Ovary (tissue), 9 donors: ENCODE measurements around the gene MDM2. TPM values are rescaled to one million over a fixed set of nuclear protein-coding genes. Genes with fewer than 3 reads are reported as not detected.

Source experiments
- DNase-seq, 5 donors: peaks; one replicate each; pipeline ENCODE4 v3.0.0-alpha.2; 2019 to 2020
- H3K27ac ChIP-seq, 2 donors: fragments of 200-600 bp; one replicate each; pipeline versions ENCODE4 v1.5.1 to v1.8.0; 2019 to 2022
- H3K27me3 ChIP-seq: fragments of 200-600 bp; one replicate; pipeline ENCODE4 v1.8.0; 2022
- H3K36me3 ChIP-seq: fragments of 200-600 bp; sonication (generic); one replicate; pipeline ENCODE4 v1.5.1; 2019
- H3K4me1 ChIP-seq: one replicate; pipeline ENCODE4 v1.8.1; 2013; ENCODE audit warnings: mild to moderate bottlenecking, moderate library complexity; ENCODE audit not compliant: insufficient read depth
- H3K4me3 ChIP-seq: fragments of 200-600 bp; sonication (generic); one replicate; pipeline ENCODE4 v1.5.1; 2017
- H3K9me3 ChIP-seq, 2 donors: fragments of 200-600 bp in 1 of 2; sonication (generic) in 1 of 2; one replicate each; pipeline versions ENCODE4 v1.5.1 to v1.8.1; 2013 to 2019; ENCODE audit warnings: mild to moderate bottlenecking in 1 of 2, moderate library complexity in 1 of 2
- EP300 ChIP-seq: sonication (generic); formaldehyde crosslinking; IDR thresholded peaks from one replicate; pipeline ENCODE4 v1.6.1; 2017; ENCODE audit warnings: antibody characterized with exemption
- POLR2A ChIP-seq: fragments of 450-650 bp; IDR thresholded peaks from one replicate; pipeline ENCODE4 v1.6.1; 2017; ENCODE audit warnings: antibody characterized with exemption, mild to moderate bottlenecking, moderate library complexity
- WGBS, 3 donors: extraction: QIAGEN DNeasy Blood & Tissue Kit in 1 of 3; methylation state at CpG; one replicate each; pipeline versions ENCODE4 v1.1.5 to v1.1.7; 2013 to 2017; 5-methylcytosine and 5-hydroxymethylcytosine counted together
- intact Hi-C, 4 donors: fragments of 100-400 bp; cut with DNase I; formaldehyde crosslinking; loops; one replicate each; pipeline versions ENCODE4 v1.11.0 to v1.15.1; 2022 to 2023
- polyA plus RNA-seq, 2 donors: library from polyadenylated mRNA; stranded (reverse); fragments of 200-250 nt in 1 of 2; fragments of 350-450 nt in 1 of 2; fragmentation: Illumina TruSeq in 1 of 2; extraction: RNeasy Lipid Tissue Mini Kit (QIAGEN cat#74804) in 1 of 2; gene quantifications; one replicate each; pipeline ENCODE4 v1.2.3, GENCODE V29; 2013 to 2014
- total RNA-seq, 7 donors: library from RNA; depleted of rRNA in 2 of 7; stranded (reverse); fragments of >200 nt in 2 of 7; fragmentation: NEBNext Ultra II Directional in 3 of 7; extraction: Animal tissue kit (Norgen Biotek cat#: 25700) in 3 of 7; gene quantifications; one replicate each; pipeline versions ENCODE4 v1.1.0 to v1.2.4, GENCODE V29; 2016 to 2023
- TF ChIP-seq, protein P1 (sequence below), 3 donors: fragments of 450-650 bp in 2 of 3; fragments of 200-600 bp in 1 of 3; IDR thresholded peaks; one replicate each; pipeline versions ENCODE4 v1.5.1 to v1.8.0; 2016 to 2022; ENCODE audit warnings: antibody characterized with exemption in 3 of 3, mild to moderate bottlenecking in 1 of 3
- donor health status: DM: no; HTN: no; CAD: no; lungs with moderate emphysema.
- donor health status: DM: no; HTN: no; CAD: no.
- donor health status: Bipolar disorder and iron deficiency.
- donor health status: DM: yes; HTN: yes; CAD: no.
- donor health status: DM: no; HTN: no; CAD: no.
- donor health status: DM: yes; HTN: yes; CAD: no.

The MDM2 gene
- total and polyA plus RNA-seq, 9 donors = 14.1 to 101 (median 68.4) TPM

GRCh38 chr12:68831751-68832503 lies 23.9 kb downstream of the MDM2 start:
- H3K36me3 ChIP-seq = no peaks in the 10 kb centered on the region
- no peak overlapping the region for H3K4me3 ChIP-seq
- TF ChIP-seq EP300 (no peak), POLR2A (no peak)
- TF ChIP-seq, protein P1, sequence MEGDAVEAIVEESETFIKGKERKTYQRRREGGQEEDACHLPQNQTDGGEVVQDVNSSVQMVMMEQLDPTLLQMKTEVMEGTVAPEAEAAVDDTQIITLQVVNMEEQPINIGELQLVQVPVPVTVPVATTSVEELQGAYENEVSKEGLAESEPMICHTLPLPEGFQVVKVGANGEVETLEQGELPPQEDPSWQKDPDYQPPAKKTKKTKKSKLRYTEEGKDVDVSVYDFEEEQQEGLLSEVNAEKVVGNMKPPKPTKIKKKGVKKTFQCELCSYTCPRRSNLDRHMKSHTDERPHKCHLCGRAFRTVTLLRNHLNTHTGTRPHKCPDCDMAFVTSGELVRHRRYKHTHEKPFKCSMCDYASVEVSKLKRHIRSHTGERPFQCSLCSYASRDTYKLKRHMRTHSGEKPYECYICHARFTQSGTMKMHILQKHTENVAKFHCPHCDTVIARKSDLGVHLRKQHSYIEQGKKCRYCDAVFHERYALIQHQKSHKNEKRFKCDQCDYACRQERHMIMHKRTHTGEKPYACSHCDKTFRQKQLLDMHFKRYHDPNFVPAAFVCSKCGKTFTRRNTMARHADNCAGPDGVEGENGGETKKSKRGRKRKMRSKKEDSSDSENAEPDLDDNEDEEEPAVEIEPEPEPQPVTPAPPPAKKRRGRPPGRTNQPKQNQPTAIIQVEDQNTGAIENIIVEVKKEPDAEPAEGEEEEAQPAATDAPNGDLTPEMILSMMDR (IDR thresholded peaks at IDR 0.05) = no peak
- H3K4me1 ChIP-seq = no peaks in the 10 kb centered on the region
- WGBS, 3 donors = 92 to 93% (median 93%) methylated on average over 14 of the region's 14 CpGs
- H3K9me3 ChIP-seq = no peaks in the 10 kb centered on the region
- intact Hi-C loops = loop anchor here in 1 of 4 donors (10.0 kb wide), 1 partner anchor 423 kb away; no protein-coding TSS in a partner anchor
- no peak overlapping the region for H3K27ac ChIP-seq
- H3K27me3 ChIP-seq = no peaks in the 10 kb centered on the region
- no peak for DNase-seq

GRCh38 chr12:68832504-68832867 lies 24.5 kb downstream of the MDM2 start:
- Histone ChIP-seq H3K4me1 (no peaks in the 10 kb centered on the region), H3K4me3 (no peak overlapping the region), H3K36me3 (no peaks in the 10 kb centered on the region), H3K9me3 (no peaks in the 10 kb centered on the region), H3K27ac (no peak overlapping the region), H3K27me3 (no peaks in the 10 kb centered on the region)
- WGBS, 3 donors = 92 to 96% (median 94%) methylated on average over 4 of the region's 4 CpGs
- TF ChIP-seq, protein P1 (IDR thresholded peaks at IDR 0.05) = no peak
- TF ChIP-seq POLR2A = no peak
- TF ChIP-seq EP300 = no peak
- DNase-seq = no peak
- intact Hi-C loops = loop anchor here in 1 of 4 donors (10.0 kb wide), 1 partner anchor 422 kb away; no protein-coding TSS in a partner anchor

DNA sequence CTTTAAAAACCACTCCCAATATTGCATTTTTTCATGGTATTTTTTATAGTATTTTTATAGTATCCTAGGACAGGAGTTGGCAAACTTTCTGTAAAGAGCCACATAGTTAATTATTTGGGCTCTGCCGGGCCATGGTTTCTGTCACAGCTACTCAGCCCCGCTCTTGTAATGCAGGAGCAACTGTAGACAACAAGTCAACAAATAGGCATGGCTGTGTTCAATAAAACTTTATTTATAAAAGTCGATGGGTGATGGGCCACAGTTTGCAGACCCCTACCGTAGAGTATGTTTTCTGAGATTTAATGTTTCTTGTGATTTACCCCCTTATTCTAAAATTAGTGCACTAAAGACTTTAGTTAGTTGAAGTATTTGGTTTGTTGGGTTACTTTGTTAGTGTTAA lies 25.5 kb downstream of the MDM2 start:
- WGBS, 3 donors = 97 to 99% (median 98%) methylated on average over 4 of the region's 4 CpGs
- Histone ChIP-seq H3K4me3 (no peak overlapping the region), H3K9me3 (no peaks in the 10 kb centered on the region), H3K27me3 (no peaks in the 10 kb centered on the region), H3K4me1 (no peaks in the 10 kb centered on the region), H3K27ac (no peak overlapping the region), H3K36me3 (no peaks in the 10 kb centered on the region)
- intact Hi-C loops = loop anchor here in 1 of 4 donors (10.0 kb wide), 1 partner anchor 421 kb away; no protein-coding TSS in a partner anchor
- DNase-seq = no peak
- TF ChIP-seq EP300 (no peak), POLR2A (no peak)
- TF ChIP-seq, protein P1 (IDR thresholded peaks at IDR 0.05) = no peak

DNA sequence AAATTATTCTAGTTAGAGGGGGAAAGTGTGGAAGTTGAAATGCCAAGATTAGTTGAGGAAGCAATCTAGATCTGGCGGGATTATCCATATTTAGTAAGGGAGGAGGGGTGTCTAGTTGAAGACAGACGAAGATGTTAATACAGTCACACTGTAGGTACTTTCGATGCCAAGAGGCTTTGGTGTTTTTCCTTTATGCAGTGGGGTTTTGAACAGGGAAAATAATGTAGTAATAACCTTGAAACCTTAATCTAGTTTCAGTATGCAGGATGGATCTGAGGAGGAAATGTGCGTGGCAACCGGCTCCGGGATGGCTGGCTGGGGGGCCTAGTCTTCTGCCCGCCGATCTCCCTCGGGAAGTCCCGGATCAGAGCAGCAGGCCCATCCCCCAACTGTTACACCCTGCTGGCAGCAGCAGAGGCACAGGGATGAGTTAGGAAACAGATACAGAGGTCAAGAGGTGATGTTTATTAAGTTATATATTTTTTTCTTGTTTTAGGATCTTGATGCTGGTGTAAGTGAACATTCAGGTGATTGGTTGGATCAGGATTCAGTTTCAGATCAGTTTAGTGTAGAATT lies 27.4 kb downstream of the MDM2 start:
- Histone ChIP-seq H3K9me3 (no peaks in the 10 kb centered on the region), H3K36me3 (no peaks in the 10 kb centered on the region), H3K27me3 (no peaks in the 10 kb centered on the region), H3K27ac (no peak overlapping the region), H3K4me3 (no peak overlapping the region), H3K4me1 (no peaks in the 10 kb centered on the region)
- TF ChIP-seq POLR2A = no peak
- TF ChIP-seq EP300 = no peak
- TF ChIP-seq, protein P1 (IDR thresholded peaks at IDR 0.05) = no peak
- intact Hi-C loops = loop anchor here in 1 of 4 donors (10.0 kb wide), 1 partner anchor 419 kb away; no protein-coding TSS in a partner anchor
- 64 to 70% (median 66%) methylated on average over 10 of the region's 10 CpGs for WGBS, 3 donors
- DNase-seq = no peak
